ENCODE data around the gene ABCA2. TPM values are rescaled to one million over a fixed set of nuclear protein-coding genes. Genes with fewer than 3 reads are reported as not detected.

Gene ABCA2
- total and polyA plus RNA-seq, 2 donors, result 11.1 to 30.8 TPM

GRCh38 chr9:136961279-136962065 is 66.6 kb downstream of the ABCA2 start:
- Histone ChIP-seq H3K36me3 (ENCODE audit: insufficient read depth) (no peaks in the 10 kb centered on the region), H3K4me1 (ENCODE audit: insufficient read depth) (no peaks in the 10 kb centered on the region), H3K4me3 (ENCODE audit: low read depth, low read length) (no peak overlapping the region), H3K27ac (ENCODE audit: low read depth) (no peak overlapping the region)
- WGBS, result 68% methylated on average over 23 of the region's 23 CpGs
- DNase-seq (ENCODE audit: extremely low spot score), result no peak

GRCh38 chr9:136960938-136961275 is 67.1 kb downstream of the ABCA2 start:
- Histone ChIP-seq H3K27ac (ENCODE audit: low read depth) (no peak overlapping the region), H3K4me3 (ENCODE audit: low read depth, low read length) (no peak overlapping the region), H3K4me1 (ENCODE audit: insufficient read depth) (no peaks in the 10 kb centered on the region), H3K36me3 (ENCODE audit: insufficient read depth) (no peaks in the 10 kb centered on the region)
- no peak for DNase-seq (ENCODE audit: extremely low spot score)
- 86% methylated on average over 15 of the region's 15 CpGs for WGBS

- no peaks in the 10 kb centered on the region for H3K36me3 ChIP-seq (ENCODE audit: insufficient read depth)
- WGBS, result 79% methylated on average over 19 of the region's 19 CpGs
- no peaks in the 10 kb centered on the region for H3K4me1 ChIP-seq (ENCODE audit: insufficient read depth)
- H3K27ac ChIP-seq (ENCODE audit: low read depth), result no peak overlapping the region
- no peak for DNase-seq (ENCODE audit: extremely low spot score)
- H3K4me3 ChIP-seq (ENCODE audit: low read depth, low read length), result no peak overlapping the region
Measured at GRCh38 chr9:136960212-136960937, 67.7 kb downstream of the ABCA2 start.

- Histone ChIP-seq H3K36me3 (ENCODE audit: insufficient read depth) (no peaks in the 10 kb centered on the region), H3K4me3 (ENCODE audit: low read depth, low read length) (no peak overlapping the region), H3K4me1 (ENCODE audit: insufficient read depth) (no peaks in the 10 kb centered on the region), H3K27ac (ENCODE audit: low read depth) (no peak overlapping the region)
- no peak for DNase-seq (ENCODE audit: extremely low spot score)
- 86% methylated on average over 28 of the region's 28 CpGs for WGBS
Measured at GRCh38 chr9:136958898-136959850, 68.9 kb downstream of the ABCA2 start.

- Histone ChIP-seq H3K4me3 (ENCODE audit: low read depth, low read length) (no peak overlapping the region), H3K36me3 (ENCODE audit: insufficient read depth) (no peaks in the 10 kb centered on the region), H3K27ac (ENCODE audit: low read depth) (no peak overlapping the region), H3K4me1 (ENCODE audit: insufficient read depth) (no peaks in the 10 kb centered on the region)
- WGBS, result 95% methylated on average over 7 of the region's 7 CpGs
- DNase-seq (ENCODE audit: extremely low spot score), result no peak
Measured at GRCh38 chr9:136958473-136958872, 69.6 kb downstream of the ABCA2 start.

- 93% methylated on average over 6 of the region's 6 CpGs for WGBS
- Histone ChIP-seq H3K36me3 (ENCODE audit: insufficient read depth) (no peaks in the 10 kb centered on the region), H3K4me1 (ENCODE audit: insufficient read depth) (no peaks in the 10 kb centered on the region), H3K27ac (ENCODE audit: low read depth) (no peak overlapping the region), H3K4me3 (ENCODE audit: low read depth, low read length) (no peak overlapping the region)
- DNase-seq (ENCODE audit: extremely low spot score), result no peak
Measured at GRCh38 chr9:136957901-136958300, 70.1 kb downstream of the ABCA2 start.

GRCh38 chr9:136957461-136957860 is 70.6 kb downstream of the ABCA2 start:
- no peaks in the 10 kb centered on the region for H3K4me1 ChIP-seq (ENCODE audit: insufficient read depth)
- 93% methylated on average over 1 of the region's 1 CpG for WGBS
- no peak overlapping the region for H3K27ac ChIP-seq (ENCODE audit: low read depth)
- no peaks in the 10 kb centered on the region for H3K36me3 ChIP-seq (ENCODE audit: insufficient read depth)
- no peak for DNase-seq (ENCODE audit: extremely low spot score)
- no peak overlapping the region for H3K4me3 ChIP-seq (ENCODE audit: low read depth, low read length)

Other genes with a start within 250 kb of the ABCA2 start
Only the 30 nearest of the 38 such genes appear.
- gene AJM1, start 185.8 kb downstream of the ABCA2 start, total RNA-seq, result 0.69 TPM
- 6.9 TPM for gene AJM1, start 185.8 kb downstream of the ABCA2 start, polyA plus RNA-seq
- gene PHPT1, start 178.8 kb downstream of the ABCA2 start, total RNA-seq, result 43.9 TPM
- gene PHPT1, start 178.8 kb downstream of the ABCA2 start, polyA plus RNA-seq, result 105 TPM
- 3.0 TPM for gene MAMDC4, start 175.9 kb downstream of the ABCA2 start, total RNA-seq
- gene MAMDC4, start 175.9 kb downstream of the ABCA2 start, polyA plus RNA-seq, result 3.8 TPM
- 128 TPM for gene EDF1, start 161.9 kb downstream of the ABCA2 start, total RNA-seq
- gene EDF1, start 161.9 kb downstream of the ABCA2 start, polyA plus RNA-seq, result 337 TPM
- 7.9 TPM for gene TRAF2, start 141.7 kb downstream of the ABCA2 start, total RNA-seq
- gene TRAF2, start 141.7 kb downstream of the ABCA2 start, polyA plus RNA-seq, result 13.1 TPM
- 47.5 TPM for gene FBXW5, start 83.5 kb downstream of the ABCA2 start, total RNA-seq
- gene FBXW5, start 83.5 kb downstream of the ABCA2 start, polyA plus RNA-seq, result 151 TPM
- gene C8G, start 83.0 kb downstream of the ABCA2 start, total RNA-seq, result 1.0 TPM
- 1.2 TPM for gene C8G, start 83.0 kb downstream of the ABCA2 start, polyA plus RNA-seq
- gene LCN12, start 76.0 kb downstream of the ABCA2 start, total RNA-seq, result not detected
- 0.41 TPM for gene LCN12, start 76.0 kb downstream of the ABCA2 start, polyA plus RNA-seq
- 3.3 TPM for gene PTGDS, start 50.7 kb downstream of the ABCA2 start, total RNA-seq
- gene PTGDS, start 50.7 kb downstream of the ABCA2 start, polyA plus RNA-seq, result 71.8 TPM
- 0.11 TPM for gene LCNL1, start 45.2 kb downstream of the ABCA2 start, total RNA-seq
- gene LCNL1, start 45.2 kb downstream of the ABCA2 start, polyA plus RNA-seq, result 0.30 TPM
- gene PAXX, start 35.8 kb downstream of the ABCA2 start, total RNA-seq, result 9.3 TPM
- 55.4 TPM for gene PAXX, start 35.8 kb downstream of the ABCA2 start, polyA plus RNA-seq
- 3.6 TPM for gene CLIC3, start 31.7 kb downstream of the ABCA2 start, total RNA-seq
- 11.0 TPM for gene CLIC3, start 31.7 kb downstream of the ABCA2 start, polyA plus RNA-seq
- not detected for gene FUT7, start 3.9 kb upstream of the ABCA2 start, total RNA-seq
- 0.18 TPM for gene FUT7, start 3.9 kb upstream of the ABCA2 start, polyA plus RNA-seq
- gene NPDC1, start 17.9 kb upstream of the ABCA2 start, total RNA-seq, result 17.9 TPM
- 120 TPM for gene NPDC1, start 17.9 kb upstream of the ABCA2 start, polyA plus RNA-seq
- 6.4 TPM for gene ENTPD2, start 25.8 kb upstream of the ABCA2 start, total RNA-seq
- 2.8 TPM for gene ENTPD2, start 25.8 kb upstream of the ABCA2 start, polyA plus RNA-seq
- 3.2 TPM for gene SAPCD2, start 42.3 kb upstream of the ABCA2 start, total RNA-seq
- gene SAPCD2, start 42.3 kb upstream of the ABCA2 start, polyA plus RNA-seq, result 0.63 TPM
- gene UAP1L1, start 49.3 kb upstream of the ABCA2 start, total RNA-seq, result 4.0 TPM
- gene UAP1L1, start 49.3 kb upstream of the ABCA2 start, polyA plus RNA-seq, result 11.5 TPM
- 29.1 TPM for gene MAN1B1, start 58.7 kb upstream of the ABCA2 start, total RNA-seq
- 38.5 TPM for gene MAN1B1, start 58.7 kb upstream of the ABCA2 start, polyA plus RNA-seq
- gene DPP7, start 86.5 kb upstream of the ABCA2 start, total RNA-seq, result 18.5 TPM
- 162 TPM for gene DPP7, start 86.5 kb upstream of the ABCA2 start, polyA plus RNA-seq
- 0.26 TPM for gene GRIN1, start 110.9 kb upstream of the ABCA2 start, total RNA-seq
- gene GRIN1, start 110.9 kb upstream of the ABCA2 start, polyA plus RNA-seq, result 0.18 TPM
- gene LRRC26, start 141.8 kb upstream of the ABCA2 start, total RNA-seq, result not detected
- gene LRRC26, start 141.8 kb upstream of the ABCA2 start, polyA plus RNA-seq, result not detected
- not detected for gene TMEM210, start 143.8 kb upstream of the ABCA2 start, total RNA-seq
- gene TMEM210, start 143.8 kb upstream of the ABCA2 start, polyA plus RNA-seq, result not detected
- 18.6 TPM for gene ANAPC2, start 160.3 kb upstream of the ABCA2 start, total RNA-seq
- gene ANAPC2, start 160.3 kb upstream of the ABCA2 start, polyA plus RNA-seq, result 40.3 TPM
- 21.4 TPM for gene SSNA1, start 160.4 kb upstream of the ABCA2 start, total RNA-seq
- 94.1 TPM for gene SSNA1, start 160.4 kb upstream of the ABCA2 start, polyA plus RNA-seq
- gene TPRN, start 172.5 kb upstream of the ABCA2 start, total RNA-seq, result 3.0 TPM
- 9.3 TPM for gene TPRN, start 172.5 kb upstream of the ABCA2 start, polyA plus RNA-seq
- gene TMEM203, start 177.4 kb upstream of the ABCA2 start, total RNA-seq, result 24.2 TPM
- gene TMEM203, start 177.4 kb upstream of the ABCA2 start, polyA plus RNA-seq, result 41.2 TPM
- 3.2 TPM for gene NDOR1, start 177.5 kb upstream of the ABCA2 start, total RNA-seq
- gene NDOR1, start 177.5 kb upstream of the ABCA2 start, polyA plus RNA-seq, result 10.4 TPM
- not detected for gene RNF208, start 194.0 kb upstream of the ABCA2 start, total RNA-seq
- gene RNF208, start 194.0 kb upstream of the ABCA2 start, polyA plus RNA-seq, result 8.1 TPM
- 0.42 TPM for gene CYSRT1, start 196.9 kb upstream of the ABCA2 start, total RNA-seq
- gene CYSRT1, start 196.9 kb upstream of the ABCA2 start, polyA plus RNA-seq, result 0.71 TPM
- gene RNF224, start 199.3 kb upstream of the ABCA2 start, total RNA-seq, result not detected
- gene RNF224, start 199.3 kb upstream of the ABCA2 start, polyA plus RNA-seq, result 0.09 TPM

Measured in urinary bladder (tissue), 4 donors.